ENCODE measurements around the gene EYA2. TPM values are rescaled to one million over a fixed set of nuclear protein-coding genes. Genes with fewer than 3 reads are reported as not detected.

EYA2 gene
- total and polyA plus RNA-seq, 2 of the 4 experiments (the other 2 are of a cell fraction) = 2.3 to 5.4 TPM

DNA sequence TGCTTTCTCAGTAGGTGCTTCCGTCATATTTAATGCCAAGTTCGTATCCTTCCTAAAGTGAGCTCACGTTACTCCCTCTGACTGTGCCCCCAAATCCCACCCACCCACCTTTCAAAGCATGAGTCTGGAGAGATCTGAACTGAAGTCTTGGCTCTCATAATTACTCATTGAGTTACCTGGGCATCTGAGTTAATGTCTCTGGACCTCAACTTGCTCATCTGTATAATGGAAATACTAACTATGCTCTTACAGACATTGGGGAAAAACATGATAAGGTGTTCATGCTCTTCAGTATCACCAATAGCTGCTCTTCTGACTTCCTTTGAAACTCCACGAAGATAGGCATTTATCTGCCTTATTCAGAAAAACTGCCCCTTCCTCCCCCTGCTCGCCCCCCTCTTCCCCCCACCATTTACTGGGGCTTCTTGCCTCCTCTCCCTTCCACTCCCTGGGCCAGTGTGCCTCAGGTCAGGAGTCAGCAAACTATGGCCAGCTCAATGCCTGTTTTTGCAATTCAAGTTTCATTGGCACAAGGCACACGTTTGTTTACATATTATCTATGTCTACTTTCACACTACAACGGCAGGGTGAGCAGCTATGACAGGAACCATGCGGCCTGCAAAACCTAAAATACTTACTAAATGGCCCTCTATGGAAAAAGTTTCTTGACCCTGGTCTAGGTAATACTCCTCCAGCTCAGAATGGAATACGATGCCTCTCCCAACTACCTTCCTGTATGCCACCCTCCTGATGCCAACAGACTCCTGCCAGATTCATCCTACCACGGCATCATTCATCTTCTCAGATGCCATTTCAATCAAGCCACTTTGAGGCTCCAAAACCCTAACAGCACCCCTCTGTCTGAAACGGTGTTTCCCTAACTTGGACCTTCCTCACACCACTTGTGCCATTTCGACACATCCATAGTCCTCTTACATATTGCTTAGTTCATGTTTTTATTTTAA is 323.1 kb downstream of the EYA2 start:
- no peak overlapping the region for H3K27ac ChIP-seq (ENCODE audit: insufficient read depth, low read length)
- no peaks in the 10 kb centered on the region for H4K20me1 ChIP-seq (ENCODE audit: insufficient read depth, low read length)
- H3K36me3 ChIP-seq (ENCODE audit: control insufficient read depth, insufficient read depth, low read length) = peaks cover 45% of the 10 kb centered on the region
- H3K9me1 ChIP-seq (ENCODE audit: insufficient read depth, low read length) = peaks cover 11% of the 10 kb centered on the region
- in situ Hi-C loops (cut with MboI; ENCODE audit: low sequenced_read_pairs) (no loop called here), intact Hi-C loops (cut with micrococcal nuclease) (no loop called here), dilution Hi-C loops (cut with HindIII; ENCODE audit: low sequenced_read_pairs, unreplicated experiment) (no loop called here)
- ATAC-seq (ENCODE audit: low read depth) (no peak), DNase-seq (no peak)
- no peak overlapping the region for H3K14ac ChIP-seq (replicated peaks; ENCODE audit: low read depth, low read length)
- ChIA-PET POLR2A (ENCODE audit: unreplicated experiment) (no interaction called here), CTCF (interaction anchor here (0.5 to 4.7 kb wide), 3 partner anchors 12 to 251 kb away, joined by 3 to 20 read pairs (median 5); no protein-coding TSS in a partner anchor)
- peaks cover 28 to 45% of the 10 kb centered on the region in 2 experiments; a peak in 3 of 4 replicates for H3K79me1 ChIP-seq (ENCODE audit: low read depth in 1 of 2, low read length in 2 of 2)
- H2BK5ac ChIP-seq (ENCODE audit: low read depth, low read length, poor library complexity, severe bottlenecking) = no peak overlapping the region
- H2BK15ac ChIP-seq (ENCODE audit: low read depth, low read length) = no peak overlapping the region
- H2AK9ac ChIP-seq (replicated peaks; ENCODE audit: low read depth, low read length, poor library complexity) = no peak overlapping the region
- no peak overlapping the region for H2AK5ac ChIP-seq (ENCODE audit: low read depth, low read length)
- no peak overlapping the region for H3K18ac ChIP-seq (ENCODE audit: low read depth, low read length)
- H2BK20ac ChIP-seq (ENCODE audit: low read depth, low read length) = no peak overlapping the region
- TF ChIP-seq, protein P1, sequence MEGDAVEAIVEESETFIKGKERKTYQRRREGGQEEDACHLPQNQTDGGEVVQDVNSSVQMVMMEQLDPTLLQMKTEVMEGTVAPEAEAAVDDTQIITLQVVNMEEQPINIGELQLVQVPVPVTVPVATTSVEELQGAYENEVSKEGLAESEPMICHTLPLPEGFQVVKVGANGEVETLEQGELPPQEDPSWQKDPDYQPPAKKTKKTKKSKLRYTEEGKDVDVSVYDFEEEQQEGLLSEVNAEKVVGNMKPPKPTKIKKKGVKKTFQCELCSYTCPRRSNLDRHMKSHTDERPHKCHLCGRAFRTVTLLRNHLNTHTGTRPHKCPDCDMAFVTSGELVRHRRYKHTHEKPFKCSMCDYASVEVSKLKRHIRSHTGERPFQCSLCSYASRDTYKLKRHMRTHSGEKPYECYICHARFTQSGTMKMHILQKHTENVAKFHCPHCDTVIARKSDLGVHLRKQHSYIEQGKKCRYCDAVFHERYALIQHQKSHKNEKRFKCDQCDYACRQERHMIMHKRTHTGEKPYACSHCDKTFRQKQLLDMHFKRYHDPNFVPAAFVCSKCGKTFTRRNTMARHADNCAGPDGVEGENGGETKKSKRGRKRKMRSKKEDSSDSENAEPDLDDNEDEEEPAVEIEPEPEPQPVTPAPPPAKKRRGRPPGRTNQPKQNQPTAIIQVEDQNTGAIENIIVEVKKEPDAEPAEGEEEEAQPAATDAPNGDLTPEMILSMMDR (conservative IDR thresholded peaks at IDR 0.05; ENCODE audit: low read depth, low read length) = no peak
- TF ChIP-seq, protein P2, sequence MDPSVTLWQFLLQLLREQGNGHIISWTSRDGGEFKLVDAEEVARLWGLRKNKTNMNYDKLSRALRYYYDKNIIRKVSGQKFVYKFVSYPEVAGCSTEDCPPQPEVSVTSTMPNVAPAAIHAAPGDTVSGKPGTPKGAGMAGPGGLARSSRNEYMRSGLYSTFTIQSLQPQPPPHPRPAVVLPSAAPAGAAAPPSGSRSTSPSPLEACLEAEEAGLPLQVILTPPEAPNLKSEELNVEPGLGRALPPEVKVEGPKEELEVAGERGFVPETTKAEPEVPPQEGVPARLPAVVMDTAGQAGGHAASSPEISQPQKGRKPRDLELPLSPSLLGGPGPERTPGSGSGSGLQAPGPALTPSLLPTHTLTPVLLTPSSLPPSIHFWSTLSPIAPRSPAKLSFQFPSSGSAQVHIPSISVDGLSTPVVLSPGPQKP (IDR thresholded peaks at IDR 0.05; ENCODE audit: borderline replicate concordance, low read depth, low read length) = no peak
- TF ChIP-seq, protein P3, sequence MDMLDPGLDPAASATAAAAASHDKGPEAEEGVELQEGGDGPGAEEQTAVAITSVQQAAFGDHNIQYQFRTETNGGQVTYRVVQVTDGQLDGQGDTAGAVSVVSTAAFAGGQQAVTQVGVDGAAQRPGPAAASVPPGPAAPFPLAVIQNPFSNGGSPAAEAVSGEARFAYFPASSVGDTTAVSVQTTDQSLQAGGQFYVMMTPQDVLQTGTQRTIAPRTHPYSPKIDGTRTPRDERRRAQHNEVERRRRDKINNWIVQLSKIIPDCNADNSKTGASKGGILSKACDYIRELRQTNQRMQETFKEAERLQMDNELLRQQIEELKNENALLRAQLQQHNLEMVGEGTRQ (IDR thresholded peaks at IDR 0.05; ENCODE audit: low read depth, low read length) = no peak
- TF ChIP-seq RCOR1 (IDR thresholded peaks at IDR 0.05; ENCODE audit: insufficient replicate concordance, low read length) (no peak), CHD1 (IDR thresholded peaks at IDR 0.05; ENCODE audit: low read depth, low read length) (no peak), MXI1 (IDR thresholded peaks at IDR 0.05; ENCODE audit: borderline replicate concordance, low read depth, low read length) (no peak), NFE2L2 (IDR thresholded peaks at IDR 0.05; ENCODE audit: low read depth, low read length) (no peak), CEBPB (IDR thresholded peaks at IDR 0.05; ENCODE audit: low read depth, low read length) (no peak), RAD21 (IDR thresholded peaks at IDR 0.05; ENCODE audit: low read length) (no peak), POLR2A (IDR thresholded peaks at IDR 0.05; ENCODE audit: low read depth, low read length) (no peak), FOS (IDR thresholded peaks at IDR 0.05; ENCODE audit: low read depth, low read length) (no peak), RFX5 (IDR thresholded peaks at IDR 0.05; ENCODE audit: low read depth, low read length) (no peak)
- H3K56ac ChIP-seq (ENCODE audit: extremely low read depth, insufficient read depth, low read length) = no peak overlapping the region
- no peak overlapping the region for H4K91ac ChIP-seq (ENCODE audit: insufficient read depth, low read depth, low read length)
- H3K4me1 ChIP-seq (ENCODE audit: control insufficient read depth, insufficient read depth, low read length) = peaks cover 2% of the 10 kb centered on the region; the same call in 1 of the 2 replicates
- H3K23ac ChIP-seq (ENCODE audit: low read depth, low read length) = no peak overlapping the region
- no peak overlapping the region for H3K4me2 ChIP-seq (ENCODE audit: low read depth, low read length)
- no peaks in the 10 kb centered on the region for H3K9me3 ChIP-seq (ENCODE audit: control insufficient read depth, insufficient read depth, low read length)
- no peak overlapping the region for H3K4ac ChIP-seq (ENCODE audit: low read depth, low read length)
- H4K5ac ChIP-seq (ENCODE audit: low read depth, low read length) = no peak overlapping the region
- WGBS, 2 experiments (ENCODE audit: extremely low coverage in 2 of 2, insufficient read length in 1 of 2) = 85% methylated on average over 3 of the region's 12 CpGs; no CpG with 5 or more reads in 1 of the 2 experiments
- H3K4me3 ChIP-seq (ENCODE audit: insufficient read depth, low read depth, low read length) = no peak overlapping the region
- no peak overlapping the region for H4K8ac ChIP-seq (ENCODE audit: low read depth in 2 of 2, low read length in 2 of 2)
- H3K9ac ChIP-seq (ENCODE audit: low read depth, low read length) = no peak overlapping the region
- BruUV-seq (replicated peaks) = no TSS peak
- no peaks in the 10 kb centered on the region for H3K27me3 ChIP-seq (ENCODE audit: control insufficient read depth, insufficient read depth, low read length)
- H2BK120ac ChIP-seq (ENCODE audit: low read depth, low read length) = no peak overlapping the region
- H2AFZ ChIP-seq (replicated peaks; ENCODE audit: low read length, poor library complexity) = no peak overlapping the region

Measured in IMR-90 (cell line).